ENCODE measurements around the gene CDAN1.

- TF ChIP-seq ZNF274 (IDR thresholded peaks at IDR 0.05; ENCODE audit: low read depth, low read length) (no peak), SUZ12 (IDR thresholded peaks at IDR 0.05; ENCODE audit: extremely low read depth, insufficient read depth, insufficient read length) (no peak)
These were observed 11.5 kb downstream of the CDAN1 start for GRCh38 chr15:42725331-42725903.

Measured in NT2/D1 (cell line).